ENCODE results near the gene SCAMP5.

- TF ChIP-seq POLR2AphosphoS5 (IDR thresholded peaks at IDR 0.05; ENCODE audit: low read depth, low read length): no peak
- TF ChIP-seq CTCF (IDR thresholded peaks at IDR 0.05 in 2 of 3, conservative IDR thresholded peaks at IDR 0.05 in 1 of 3; ENCODE audit: borderline replicate concordance in 1 of 3, insufficient read depth in 1 of 3, low read depth in 2 of 3, low read length in 2 of 3): no peak
- no peak for TF ChIP-seq SP1 (IDR thresholded peaks at IDR 0.05; ENCODE audit: low read depth)
- no peak for TF ChIP-seq POLR2A (IDR thresholded peaks at IDR 0.05; ENCODE audit: borderline replicate concordance, extremely low read depth, insufficient read depth, insufficient read length)
- no peak for TF ChIP-seq RAD21 (IDR thresholded peaks at IDR 0.05; ENCODE audit: low read depth)
- no peak for TF ChIP-seq EZH2 (IDR thresholded peaks at IDR 0.05)
- TF ChIP-seq EZH2phosphoT487 (IDR thresholded peaks at IDR 0.05; ENCODE audit: borderline replicate concordance): no peak
- no peak for TF ChIP-seq MAX (IDR thresholded peaks at IDR 0.05)
- TF ChIP-seq CEBPB (IDR thresholded peaks at IDR 0.05; ENCODE audit: low read depth): no peak
- TF ChIP-seq ELF1 (IDR thresholded peaks at IDR 0.05; ENCODE audit: borderline replicate concordance, low read depth): no peak
Measured at GRCh38 chr15:75062706-75063105, 67.3 kb downstream of the SCAMP5 start.
